ENCODE results near the gene WDR43.

The WDR43 gene

DNA sequence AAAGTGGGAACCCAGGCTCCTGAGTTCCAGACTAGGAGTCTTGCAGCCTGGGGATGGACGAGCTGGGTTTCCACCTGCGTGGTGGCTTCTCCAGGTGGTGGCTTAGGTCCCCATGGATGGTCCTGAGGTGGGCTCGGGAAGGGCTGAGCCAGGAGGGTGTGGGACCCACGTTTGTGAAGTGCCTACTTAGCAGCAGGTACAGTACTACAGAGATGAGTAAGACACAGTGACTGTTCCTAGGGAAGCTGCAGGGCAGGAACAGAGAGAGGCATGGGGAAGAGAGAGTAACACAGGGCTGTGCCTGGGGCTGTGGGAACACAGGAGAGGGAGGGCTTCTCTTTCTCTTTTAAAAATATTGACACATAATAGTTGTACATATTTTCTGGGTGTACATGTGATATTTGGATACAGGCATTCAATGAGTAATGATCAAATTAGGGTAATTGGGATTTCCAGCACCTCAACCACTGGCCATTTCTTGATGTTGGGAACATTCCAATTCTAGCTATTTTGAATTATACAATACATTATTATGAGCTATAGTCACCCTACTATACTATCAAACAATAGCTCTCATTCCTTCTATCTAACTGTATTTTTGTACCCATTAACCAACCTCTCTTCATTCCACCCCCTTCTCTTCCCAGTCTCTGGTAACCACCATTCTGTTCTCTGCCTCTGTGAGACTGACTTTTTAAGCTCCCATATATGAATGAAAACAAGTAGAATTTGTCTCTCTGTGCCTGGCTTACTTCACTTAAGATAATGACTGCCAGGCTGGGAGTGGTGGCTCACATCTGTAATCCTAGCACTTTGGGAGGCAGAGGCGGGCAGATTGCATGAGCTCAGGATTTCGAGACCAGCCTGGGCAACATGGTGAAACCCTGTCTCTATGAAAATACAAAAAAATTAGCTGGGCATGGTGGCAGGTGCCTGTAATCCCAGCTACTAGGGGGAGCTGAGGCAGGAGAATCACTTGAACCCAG, 101.6 kb downstream of the WDR43 start:
- no peak for DNase-seq

DNA sequence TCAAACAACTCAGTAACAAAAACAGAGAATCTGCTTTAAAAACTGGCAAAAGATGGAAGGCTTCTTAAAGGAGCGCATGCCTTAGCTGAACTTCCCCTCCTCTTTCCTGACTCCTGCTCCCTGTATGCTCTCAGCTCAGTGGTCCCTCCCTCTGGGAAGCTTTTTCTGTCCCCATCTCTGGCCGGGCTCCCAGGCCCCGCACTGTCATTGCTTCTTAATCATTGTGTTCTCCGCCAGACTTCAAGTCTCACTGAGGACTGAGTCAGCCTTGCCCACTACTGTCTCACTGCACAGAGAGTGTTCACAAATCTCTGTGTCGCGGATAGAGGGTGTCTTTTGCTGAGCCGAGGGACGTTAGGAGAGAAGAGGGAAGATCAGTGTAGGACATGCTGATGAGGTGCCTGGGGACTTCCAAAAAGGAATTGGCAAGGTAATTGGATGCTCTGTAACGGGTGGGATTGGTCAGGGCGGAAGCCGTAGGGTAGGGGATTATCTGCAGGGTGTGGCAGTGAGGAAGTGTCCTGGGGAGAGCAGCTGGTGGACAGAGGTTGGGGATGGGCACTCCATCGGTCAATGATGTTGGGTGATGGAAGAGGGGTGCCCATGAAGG, 102.9 kb downstream of the WDR43 start:
- DNase-seq: no peak
